Stimulated activated naive CD4-positive, alpha-beta T cell (primary cell): ENCODE results near the gene RNF144B.
"Not testable (repeated sequence)": the region's sequence is repeated elsewhere in the genome, so short reads cannot be mapped to it uniquely, and the experiment has no call there.

Experiments used
- DNase-seq, 6 experiments: peaks; one replicate each; lab custom pipeline; 2025; lab: John Stamatoyannopoulos, UW

Gene RNF144B

GRCh38 chr6:18445228-18445627, 58.1 kb downstream of the RNF144B start:
- no peak for DNase-seq

GRCh38 chr6:18446771-18447170, 59.6 kb downstream of the RNF144B start:
- no peak for DNase-seq

- no peak for DNase-seq
Measured at GRCh38 chr6:18447552-18447951, 60.4 kb downstream of the RNF144B start.

GRCh38 chr6:18451756-18452155, 64.6 kb downstream of the RNF144B start:
- no peak for DNase-seq

- no peak for DNase-seq
Measured at GRCh38 chr6:18454446-18454845, 67.3 kb downstream of the RNF144B start.

- DNase-seq = no peak
Measured at GRCh38 chr6:18457065-18457737, 70.1 kb downstream of the RNF144B start.

- DNase-seq = not testable (repeated sequence)
Measured at GRCh38 chr6:18458086-18458485, 70.9 kb downstream of the RNF144B start.

- no peak for DNase-seq
Measured at GRCh38 chr6:18463429-18463828, 76.3 kb downstream of the RNF144B start.

GRCh38 chr6:18464176-18464575, 77.0 kb downstream of the RNF144B start:
- no peak for DNase-seq

- DNase-seq = no peak
Measured at GRCh38 chr6:18465410-18466154, 78.4 kb downstream of the RNF144B start.

GRCh38 chr6:18467741-18468502, 80.8 kb downstream of the RNF144B start:
- DNase-seq = no peak

- DNase-seq = no peak
Measured at GRCh38 chr6:18468503-18468843, 81.3 kb downstream of the RNF144B start.

- DNase-seq = no peak
Measured at GRCh38 chr6:18469536-18469935, 82.4 kb downstream of the RNF144B start.

GRCh38 chr6:18471232-18471964, 84.2 kb downstream of the RNF144B start:
- no peak for DNase-seq

- DNase-seq = no peak
Measured at GRCh38 chr6:18472941-18473340, 85.8 kb downstream of the RNF144B start.

- DNase-seq = no peak
Measured at GRCh38 chr6:18473755-18474154, 86.6 kb downstream of the RNF144B start.

GRCh38 chr6:18477301-18477941, 90.3 kb downstream of the RNF144B start:
- DNase-seq = no peak

GRCh38 chr6:18478610-18479009, 91.5 kb downstream of the RNF144B start:
- no peak for DNase-seq

- DNase-seq = no peak
Measured at GRCh38 chr6:18481870-18482269, 94.7 kb downstream of the RNF144B start.

- DNase-seq = no peak
Measured at GRCh38 chr6:18485660-18486435, 98.7 kb downstream of the RNF144B start.

GRCh38 chr6:18488004-18488403, 100.9 kb downstream of the RNF144B start:
- no peak for DNase-seq
